ENCODE measurements around the gene CSF1.

GRCh38 chr1:109929588-109930251 is 19.1 kb downstream of the CSF1 start:
- TF ChIP-seq POLR2A (IDR thresholded peaks at IDR 0.05) (no peak), CTCF (IDR thresholded peaks at IDR 0.05) (no peak), POLR2AphosphoS5 (IDR thresholded peaks at IDR 0.05) (no peak), EP300 (IDR thresholded peaks at IDR 0.05; ENCODE audit: low read depth) (no peak)

Data from transverse colon (tissue), 4 donors.